Effector memory CD4-positive, alpha-beta T cell (primary cell): Measurements from ENCODE around the gene AHCYL1.

Experiments used
- DNase-seq, 3 donors: peaks; one replicate each; pipeline ENCODE4 v3.0.0-alpha.2; 2020
- H3K27ac ChIP-seq: 2 replicates; pipeline ENCODE4 v1.7.0; 2013; ENCODE audit warnings: mild to moderate bottlenecking, low read length, moderate library complexity; ENCODE audit not compliant: insufficient read depth, poor library complexity, severe bottlenecking
- H3K27me3 ChIP-seq: replicated peaks from 2 replicates; pipeline ENCODE4 v1.7.0; 2013; ENCODE audit warnings: mild to moderate bottlenecking, low read length; ENCODE audit not compliant: insufficient read depth, control insufficient read depth, poor library complexity, severe bottlenecking
- H3K36me3 ChIP-seq: 2 replicates; pipeline ENCODE4 v1.7.0; 2013; ENCODE audit warnings: mild to moderate bottlenecking, low read length, moderate library complexity; ENCODE audit not compliant: control insufficient read depth, insufficient read depth
- H3K4me1 ChIP-seq: 2 replicates; pipeline ENCODE4 v1.7.0; 2013; ENCODE audit warnings: low read length, mild to moderate bottlenecking; ENCODE audit not compliant: control insufficient read depth, insufficient read depth, poor library complexity, severe bottlenecking
- H3K4me3 ChIP-seq: 2 replicates; pipeline ENCODE4 v1.7.0; 2013; ENCODE audit warnings: low read length, low read depth, mild to moderate bottlenecking; ENCODE audit not compliant: insufficient read depth, poor library complexity, severe bottlenecking
- H3K9me3 ChIP-seq: 2 replicates; pipeline ENCODE4 v1.7.0; 2013; ENCODE audit warnings: mild to moderate bottlenecking, low read length, moderate library complexity; ENCODE audit not compliant: control insufficient read depth
- total RNA-seq, 3 donors: gene quantifications; one replicate each; lab custom pipeline; 2026; lab: John Stamatoyannopoulos, UW

Gene AHCYL1
- total RNA-seq: 33.7 to 40.1 (median 33.7) reads per million in 3 donors

GRCh38 chr1:109984456-109985246 lies at the start of gene AHCYL1:
Gene AHCYL1 (plus strand): TSS chr1:109984765. CDS start chr1:109985053, 288 bp downstream.
- H3K27ac ChIP-seq: peak within 1 kb of the TSS; percentile 88
- peaks cover 10% of the 10 kb centered on the region for H3K4me1 ChIP-seq
- no peaks in the 10 kb centered on the region for H3K27me3 ChIP-seq
- DNase-seq: peak; percentile 97 to 99 (median 97)
- H3K4me3 ChIP-seq: peak within 1 kb of the TSS; percentile 84
- no peaks in the 10 kb centered on the region for H3K9me3 ChIP-seq
- no peaks in the 10 kb centered on the region for H3K36me3 ChIP-seq

- Histone ChIP-seq H3K4me3 (no peak overlapping the region), H3K4me1 (no peaks in the 10 kb centered on the region), H3K27ac (no peak overlapping the region), H3K36me3 (no peaks in the 10 kb centered on the region), H3K9me3 (no peaks in the 10 kb centered on the region), H3K27me3 (no peaks in the 10 kb centered on the region)
- no peak for DNase-seq
Observed at GRCh38 chr1:109935451-109935900, 49.1 kb upstream of the AHCYL1 start.

DNA sequence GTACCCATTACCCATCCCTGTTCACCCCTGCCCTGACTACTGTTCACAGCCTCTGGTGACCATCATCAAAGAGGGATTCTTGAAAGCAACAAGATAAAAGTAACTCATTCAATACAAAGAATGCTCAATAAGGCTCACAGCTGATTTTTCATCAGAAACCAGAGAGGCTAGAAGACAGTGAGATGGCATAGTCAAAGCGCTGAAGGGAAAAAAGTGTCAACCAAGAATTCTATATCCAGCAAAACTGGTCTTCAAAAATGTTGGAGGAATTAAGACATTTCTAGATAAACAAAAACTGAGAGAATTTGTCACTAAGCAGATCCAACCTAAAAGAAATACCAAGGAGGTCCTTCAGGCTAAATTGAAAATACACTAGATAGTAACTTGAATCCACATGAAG lies 46.8 kb upstream of the AHCYL1 start:
- Histone ChIP-seq H3K4me1 (no peaks in the 10 kb centered on the region), H3K4me3 (no peak overlapping the region), H3K9me3 (no peaks in the 10 kb centered on the region), H3K36me3 (no peaks in the 10 kb centered on the region), H3K27ac (no peak overlapping the region), H3K27me3 (no peaks in the 10 kb centered on the region)
- DNase-seq: no peak

- Histone ChIP-seq H3K27ac (no peak overlapping the region), H3K4me3 (no peak overlapping the region)
- DNase-seq: no peak
Observed at GRCh38 chr1:109938556-109938955, 46.0 kb upstream of the AHCYL1 start.

GRCh38 chr1:109942434-109942833 lies 42.1 kb upstream of the AHCYL1 start:
- Histone ChIP-seq H3K4me3 (no peak overlapping the region), H3K36me3 (no peaks in the 10 kb centered on the region), H3K9me3 (no peaks in the 10 kb centered on the region), H3K27me3 (no peaks in the 10 kb centered on the region), H3K4me1 (no peaks in the 10 kb centered on the region), H3K27ac (no peak overlapping the region)
- DNase-seq: no peak

More at GRCh38 chr1:109938556-109938955, 46.0 kb upstream of the AHCYL1 start:
- Histone ChIP-seq H3K4me1 (no peaks in the 10 kb centered on the region), H3K9me3 (no peaks in the 10 kb centered on the region), H3K27me3 (no peaks in the 10 kb centered on the region), H3K36me3 (no peaks in the 10 kb centered on the region)

DNA sequence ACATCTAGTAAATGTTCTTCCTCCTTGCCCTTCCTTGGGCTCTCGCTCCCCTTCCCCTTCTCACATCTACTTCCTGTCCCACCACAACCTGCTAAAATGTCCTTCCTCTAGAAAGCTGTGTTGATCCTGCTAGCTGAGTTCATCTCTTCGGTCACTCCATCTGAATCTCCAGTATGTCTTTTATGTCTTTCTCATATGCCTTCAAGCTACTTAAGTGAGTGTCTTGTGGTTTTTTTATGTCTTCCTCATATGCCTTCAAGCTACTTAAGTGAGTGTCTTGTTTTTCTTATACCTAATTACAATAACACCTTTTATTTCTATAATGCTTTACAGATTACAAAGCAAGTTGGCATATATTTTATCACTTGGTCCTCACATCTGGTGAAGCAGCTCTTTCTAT lies 40.0 kb upstream of the AHCYL1 start:
- Histone ChIP-seq H3K27ac (no peak overlapping the region), H3K4me1 (no peaks in the 10 kb centered on the region), H3K36me3 (no peaks in the 10 kb centered on the region), H3K27me3 (no peaks in the 10 kb centered on the region), H3K9me3 (no peaks in the 10 kb centered on the region), H3K4me3 (no peak overlapping the region)
- DNase-seq: no peak

DNA sequence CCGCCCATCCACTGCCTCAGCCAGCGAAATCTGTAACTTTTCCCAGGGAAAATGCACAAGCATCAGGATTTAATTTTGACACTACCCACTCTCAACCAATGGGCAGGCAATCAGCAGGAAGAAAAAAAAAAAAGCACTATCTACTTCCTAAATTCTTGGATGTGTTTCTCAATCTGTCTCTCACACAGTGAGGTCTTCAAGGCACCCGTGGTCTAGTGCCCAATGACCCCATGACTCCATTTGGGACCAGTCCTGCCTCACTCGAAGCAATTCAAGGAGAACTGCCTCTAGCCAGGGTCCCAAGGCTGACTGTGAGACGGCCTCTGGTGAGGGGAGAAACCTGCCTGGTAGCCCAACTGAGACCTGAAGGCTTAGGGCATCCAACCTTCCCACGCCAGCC lies 38.1 kb upstream of the AHCYL1 start:
- no peak for DNase-seq
- Histone ChIP-seq H3K36me3 (no peaks in the 10 kb centered on the region), H3K4me3 (no peak overlapping the region), H3K9me3 (no peaks in the 10 kb centered on the region), H3K27ac (no peak overlapping the region), H3K27me3 (no peaks in the 10 kb centered on the region), H3K4me1 (no peaks in the 10 kb centered on the region)

GRCh38 chr1:109947582-109948284 lies 36.8 kb upstream of the AHCYL1 start:
- no peaks in the 10 kb centered on the region for H3K27me3 ChIP-seq
- no peak overlapping the region for H3K27ac ChIP-seq

DNA sequence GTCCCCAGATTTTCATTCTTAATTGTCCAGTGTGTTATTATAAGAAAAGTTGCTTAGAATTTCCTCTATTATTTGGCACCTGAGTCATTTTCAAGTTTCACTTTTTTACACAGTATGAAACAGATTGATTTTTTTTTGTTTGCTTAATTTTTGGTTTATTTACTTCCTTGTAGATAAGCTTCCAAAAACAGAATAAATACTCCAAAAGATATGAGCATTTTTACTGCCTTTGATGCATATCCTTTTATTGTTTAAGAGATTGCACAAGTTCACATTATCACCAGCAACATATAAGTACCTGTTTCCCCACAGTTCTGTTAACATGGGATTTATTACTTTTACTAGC lies 36.3 kb upstream of the AHCYL1 start:
- Histone ChIP-seq H3K4me3 (no peak overlapping the region), H3K36me3 (no peaks in the 10 kb centered on the region), H3K9me3 (no peaks in the 10 kb centered on the region), H3K27me3 (no peaks in the 10 kb centered on the region), H3K4me1 (no peaks in the 10 kb centered on the region), H3K27ac (no peak overlapping the region)
- DNase-seq: no peak

More at GRCh38 chr1:109947582-109948284, 36.8 kb upstream of the AHCYL1 start:
- Histone ChIP-seq H3K9me3 (no peaks in the 10 kb centered on the region), H3K4me1 (no peaks in the 10 kb centered on the region), H3K4me3 (no peak overlapping the region), H3K36me3 (no peaks in the 10 kb centered on the region)
- no peak for DNase-seq

DNA sequence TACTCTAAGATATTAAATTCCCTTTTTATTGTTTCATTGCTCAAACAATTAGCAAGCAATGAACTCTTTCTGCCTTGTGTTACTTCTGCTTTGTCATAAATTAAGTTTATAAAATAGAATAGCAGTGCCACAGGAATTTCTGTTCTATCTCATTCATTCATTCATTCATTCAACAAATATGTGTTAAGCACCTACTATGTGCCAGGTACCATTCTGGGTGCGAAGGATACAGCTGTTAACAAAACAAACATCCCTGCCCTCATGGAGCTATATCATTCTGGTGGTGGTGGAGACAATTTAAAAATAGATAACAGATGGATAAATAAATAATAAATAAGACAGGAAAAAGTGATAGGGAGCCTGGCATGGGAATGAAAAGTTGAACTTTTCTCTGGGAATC lies 34.5 kb upstream of the AHCYL1 start:
- H3K9me3 ChIP-seq: no peaks in the 10 kb centered on the region
- no peaks in the 10 kb centered on the region for H3K36me3 ChIP-seq
- DNase-seq: no peak
- no peak overlapping the region for H3K27ac ChIP-seq
- no peaks in the 10 kb centered on the region for H3K4me1 ChIP-seq
- no peaks in the 10 kb centered on the region for H3K27me3 ChIP-seq
- H3K4me3 ChIP-seq: no peak overlapping the region
